TTC549 (cell line): ENCODE measurements around the gene CCT7.

Source experiments
- FAIRE-seq: peaks from 2 replicates; lab custom pipeline; 2012; peaks lifted over from hg19 to GRCh38; lab: Jason Lieb, UNC

The CCT7 gene

GRCh38 chr2:73227086-73227485 lies 7.0 kb upstream of the CCT7 start:
- no peak for FAIRE-seq

GRCh38 chr2:73228631-73229030 lies 5.5 kb upstream of the CCT7 start:
- FAIRE-seq: no peak

GRCh38 chr2:73232403-73233153 lies 1.5 kb upstream of the CCT7 start:
- FAIRE-seq: no peak

GRCh38 chr2:73233154-73233931 lies 765 bp upstream of the CCT7 start, which contains the start of gene PRADC1:
PRADC1 (minus strand) TSS chr2:73233239; CDS start chr2:73233160, 79 bp downstream.
- peak; percentile 97 for FAIRE-seq

- no peak for FAIRE-seq
These were observed 1.4 kb downstream of the CCT7 start for GRCh38 chr2:73235315-73236028.

DNA sequence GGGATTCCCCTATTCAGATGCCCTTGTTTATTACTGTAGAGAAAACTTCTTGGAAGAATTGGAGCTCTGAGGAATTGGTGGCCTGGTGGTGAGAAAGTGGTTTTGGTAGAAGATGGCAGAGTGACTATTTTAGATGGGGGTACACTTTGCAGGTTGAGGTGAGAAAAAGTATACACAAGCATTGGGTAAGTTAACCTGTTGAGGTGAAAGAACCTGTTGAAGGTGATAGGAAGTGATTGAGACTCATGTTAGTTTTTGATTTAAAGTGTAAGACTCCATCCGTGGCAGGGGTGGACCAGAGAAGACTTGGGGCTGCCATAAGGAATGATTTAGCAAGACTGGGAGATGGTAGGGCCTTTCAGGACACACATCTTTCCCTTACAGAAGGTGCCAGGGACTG lies 3.1 kb downstream of the CCT7 start:
- no peak for FAIRE-seq

GRCh38 chr2:73238149-73238548 lies 4.0 kb downstream of the CCT7 start:
- FAIRE-seq: no peak

DNA sequence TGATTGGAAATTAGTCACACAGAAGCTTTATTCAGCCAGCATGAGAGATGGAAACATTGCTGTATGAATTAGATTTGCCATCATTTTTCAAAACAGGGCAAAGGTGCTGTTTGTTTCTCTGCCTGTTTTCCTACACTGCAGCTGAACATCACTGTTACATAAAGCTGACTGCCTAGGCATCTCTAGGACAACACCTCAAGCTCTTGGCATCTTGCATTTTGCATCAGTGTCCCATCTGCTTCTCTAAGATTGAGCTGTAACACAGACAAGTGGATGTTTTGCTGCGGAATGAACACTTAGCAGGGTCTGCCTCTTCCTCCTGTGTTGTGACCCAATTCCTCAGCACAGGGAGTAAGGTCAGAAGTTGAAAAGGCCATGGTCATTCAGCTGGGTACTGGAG lies 4.9 kb downstream of the CCT7 start:
- no peak for FAIRE-seq

- no peak for FAIRE-seq
These were observed 5.7 kb downstream of the CCT7 start for GRCh38 chr2:73239776-73240175.

GRCh38 chr2:73243884-73244570 lies 9.9 kb downstream of the CCT7 start:
- no peak for FAIRE-seq

DNA sequence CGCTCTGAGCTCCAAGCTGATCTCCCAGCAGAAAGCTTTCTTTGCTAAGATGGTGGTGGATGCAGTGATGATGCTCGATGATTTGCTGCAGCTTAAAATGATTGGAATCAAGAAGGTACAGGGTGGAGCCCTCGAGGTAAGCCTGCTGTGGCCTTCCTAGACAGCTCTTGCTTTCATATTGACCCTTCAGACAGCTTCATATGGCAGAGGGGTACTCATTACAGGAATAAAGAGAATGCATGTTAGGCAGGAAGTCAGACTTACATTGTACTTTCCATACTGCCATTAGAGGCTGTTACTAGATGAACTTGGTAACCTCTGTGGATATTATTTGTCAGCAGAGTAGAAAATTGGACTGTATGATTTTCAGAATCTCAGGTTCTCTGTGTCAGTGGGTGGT lies 10.5 kb downstream of the CCT7 start:
- no peak for FAIRE-seq

GRCh38 chr2:73246850-73247249 lies 12.7 kb downstream of the CCT7 start:
- FAIRE-seq: no peak

DNA sequence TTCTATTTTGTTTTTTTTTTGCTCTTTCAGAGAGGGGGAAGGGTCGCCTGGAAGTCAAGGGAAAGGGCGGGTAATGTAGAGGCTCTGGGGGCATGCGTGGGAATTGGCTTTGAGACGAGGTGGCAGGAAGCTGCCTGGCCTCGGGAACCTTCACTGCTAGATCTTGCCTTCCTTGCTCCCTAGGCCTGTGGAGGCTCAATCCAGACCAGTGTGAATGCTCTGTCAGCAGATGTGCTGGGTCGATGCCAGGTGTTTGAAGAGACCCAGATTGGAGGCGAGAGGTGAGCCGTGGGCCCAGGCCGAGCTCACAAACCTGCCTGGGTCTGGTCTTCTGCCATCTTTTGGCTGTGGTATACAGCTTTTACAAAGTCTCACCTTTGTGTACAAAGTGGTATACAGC lies 15.5 kb downstream of the CCT7 start:
- no peak for FAIRE-seq

DNA sequence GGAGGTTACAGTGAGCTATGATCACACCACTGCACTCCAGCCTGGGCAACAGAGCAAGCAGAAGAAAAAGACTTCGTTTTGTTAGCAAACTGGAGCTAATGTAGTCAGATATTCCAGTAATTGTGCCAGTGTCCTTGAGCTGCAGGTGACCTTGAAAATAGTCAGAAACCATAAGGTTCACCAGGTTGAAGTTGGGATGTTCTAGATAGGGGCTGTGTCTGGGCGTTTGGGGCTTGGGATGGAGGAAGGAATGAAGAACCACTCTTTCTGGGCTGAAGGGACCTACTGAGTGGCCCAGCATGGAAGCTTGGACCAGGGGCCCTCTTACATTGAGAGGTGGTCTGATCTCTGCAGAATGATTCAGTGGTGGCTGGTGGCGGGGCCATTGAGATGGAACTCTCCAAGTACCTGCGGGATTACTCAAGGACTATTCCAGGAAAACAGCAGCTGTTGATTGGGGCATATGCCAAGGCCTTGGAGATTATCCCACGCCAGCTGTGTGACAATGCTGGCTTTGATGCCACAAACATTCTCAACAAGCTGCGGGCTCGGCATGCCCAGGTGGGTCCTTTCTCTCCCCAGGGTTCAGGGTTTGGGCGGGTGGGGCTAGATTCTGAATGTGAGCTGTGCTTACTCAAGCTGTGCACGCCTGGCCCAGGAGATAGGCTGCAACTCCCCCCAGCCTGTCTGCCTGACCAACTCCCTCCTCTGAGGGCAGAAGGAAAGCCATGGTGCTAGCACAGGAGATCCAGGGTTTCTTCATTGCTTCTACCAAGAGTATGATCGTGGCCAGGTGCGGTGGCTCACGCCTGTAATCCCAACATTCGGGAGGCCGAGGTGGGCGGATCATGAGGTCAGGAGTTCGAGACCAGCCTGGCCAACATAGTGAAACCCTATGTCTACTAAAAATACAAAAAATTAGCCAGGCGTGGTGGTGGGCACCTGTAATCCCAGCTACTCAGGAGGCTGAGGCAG lies 17.1 kb downstream of the CCT7 start:
- no peak for FAIRE-seq

- no peak for FAIRE-seq
These were observed 18.3 kb downstream of the CCT7 start for GRCh38 chr2:73252238-73253027.

- FAIRE-seq: no peak
These were observed 19.3 kb downstream of the CCT7 start for GRCh38 chr2:73253400-73253799.

DNA sequence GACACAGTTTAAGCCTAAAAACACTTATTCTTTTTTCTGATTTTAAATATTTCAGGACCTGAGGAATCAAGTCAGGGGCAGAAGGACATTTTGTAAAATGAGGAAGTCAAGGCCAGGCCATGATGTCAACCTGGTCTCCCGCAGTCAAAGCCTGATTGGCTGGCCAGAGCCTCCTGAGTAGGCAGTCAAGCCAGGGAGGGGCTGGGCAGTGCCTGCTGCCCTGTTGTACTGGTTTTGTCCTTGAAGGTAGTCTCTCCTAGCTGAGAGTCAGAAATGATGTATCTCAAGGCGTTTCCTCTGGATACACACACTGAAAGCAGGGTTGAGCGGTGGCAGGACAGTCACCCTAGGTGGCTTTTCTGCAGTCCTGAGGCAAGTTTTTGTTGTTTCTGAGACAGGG lies 19.8 kb downstream of the CCT7 start:
- FAIRE-seq: no peak

- no peak for FAIRE-seq
These were observed 20.4 kb downstream of the CCT7 start for GRCh38 chr2:73254343-73255006.

- FAIRE-seq: no peak
These were observed 21.0 kb downstream of the CCT7 start for GRCh38 chr2:73255007-73255644.
